NCI-H187 (cell line): ENCODE measurements around the gene FEN1.

Experiments
- DNase-seq, 2 experiments: peaks; one replicate each; lab custom pipeline; 2025; lab: John Stamatoyannopoulos, UW

The FEN1 gene

GRCh38 chr11:61795459-61795858, 2.7 kb downstream of the FEN1 start:
- no peak for DNase-seq

DNA sequence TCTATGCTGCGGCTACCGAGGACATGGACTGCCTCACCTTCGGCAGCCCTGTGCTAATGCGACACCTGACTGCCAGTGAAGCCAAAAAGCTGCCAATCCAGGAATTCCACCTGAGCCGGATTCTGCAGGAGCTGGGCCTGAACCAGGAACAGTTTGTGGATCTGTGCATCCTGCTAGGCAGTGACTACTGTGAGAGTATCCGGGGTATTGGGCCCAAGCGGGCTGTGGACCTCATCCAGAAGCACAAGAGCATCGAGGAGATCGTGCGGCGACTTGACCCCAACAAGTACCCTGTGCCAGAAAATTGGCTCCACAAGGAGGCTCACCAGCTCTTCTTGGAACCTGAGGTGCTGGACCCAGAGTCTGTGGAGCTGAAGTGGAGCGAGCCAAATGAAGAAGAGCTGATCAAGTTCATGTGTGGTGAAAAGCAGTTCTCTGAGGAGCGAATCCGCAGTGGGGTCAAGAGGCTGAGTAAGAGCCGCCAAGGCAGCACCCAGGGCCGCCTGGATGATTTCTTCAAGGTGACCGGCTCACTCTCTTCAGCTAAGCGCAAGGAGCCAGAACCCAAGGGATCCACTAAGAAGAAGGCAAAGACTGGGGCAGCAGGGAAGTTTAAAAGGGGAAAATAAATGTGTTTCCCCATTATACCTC, 3.3 kb downstream of the FEN1 start:
- DNase-seq, result no peak

- DNase-seq, result peak; percentile 25 to 27
These were observed 4.7 kb downstream of the FEN1 start for GRCh38 chr11:61797263-61797944.

- no peak for DNase-seq
These were observed 7.1 kb downstream of the FEN1 start for GRCh38 chr11:61799665-61800284.

- DNase-seq, result no peak
These were observed 7.9 kb downstream of the FEN1 start for GRCh38 chr11:61800331-61801281.

GRCh38 chr11:61802605-61803004, 9.9 kb downstream of the FEN1 start:
- no peak for DNase-seq

- DNase-seq, result no peak
These were observed 11.4 kb downstream of the FEN1 start for GRCh38 chr11:61803889-61804647.

DNA sequence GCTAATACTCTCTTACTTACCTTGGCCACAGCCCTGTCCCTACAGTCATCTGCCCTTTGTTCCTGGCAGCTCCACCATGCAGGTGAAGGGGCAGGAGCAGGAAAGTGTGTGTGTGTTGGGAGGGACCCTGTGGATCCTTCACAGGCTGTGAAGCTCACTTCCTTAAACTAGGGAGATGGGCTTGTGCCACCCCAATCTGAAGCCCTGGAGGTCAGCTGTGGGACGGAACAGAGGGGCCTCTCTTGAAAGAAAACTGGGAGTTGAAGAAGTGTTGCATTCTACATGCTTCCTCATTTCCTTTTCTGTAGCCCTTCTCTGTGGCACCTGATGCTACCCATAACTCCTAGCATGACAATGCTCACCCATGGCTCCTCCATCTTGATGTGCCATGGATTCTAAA, 12.4 kb downstream of the FEN1 start:
- DNase-seq, result no peak

GRCh38 chr11:61806785-61807184, 14.1 kb downstream of the FEN1 start:
- DNase-seq, result no peak

GRCh38 chr11:61810671-61811175, 18.0 kb downstream of the FEN1 start:
- DNase-seq, result no peak

GRCh38 chr11:61811831-61812230, 19.1 kb downstream of the FEN1 start:
- DNase-seq, result no peak

- no peak for DNase-seq
These were observed 20.2 kb downstream of the FEN1 start for GRCh38 chr11:61812736-61813411.

DNA sequence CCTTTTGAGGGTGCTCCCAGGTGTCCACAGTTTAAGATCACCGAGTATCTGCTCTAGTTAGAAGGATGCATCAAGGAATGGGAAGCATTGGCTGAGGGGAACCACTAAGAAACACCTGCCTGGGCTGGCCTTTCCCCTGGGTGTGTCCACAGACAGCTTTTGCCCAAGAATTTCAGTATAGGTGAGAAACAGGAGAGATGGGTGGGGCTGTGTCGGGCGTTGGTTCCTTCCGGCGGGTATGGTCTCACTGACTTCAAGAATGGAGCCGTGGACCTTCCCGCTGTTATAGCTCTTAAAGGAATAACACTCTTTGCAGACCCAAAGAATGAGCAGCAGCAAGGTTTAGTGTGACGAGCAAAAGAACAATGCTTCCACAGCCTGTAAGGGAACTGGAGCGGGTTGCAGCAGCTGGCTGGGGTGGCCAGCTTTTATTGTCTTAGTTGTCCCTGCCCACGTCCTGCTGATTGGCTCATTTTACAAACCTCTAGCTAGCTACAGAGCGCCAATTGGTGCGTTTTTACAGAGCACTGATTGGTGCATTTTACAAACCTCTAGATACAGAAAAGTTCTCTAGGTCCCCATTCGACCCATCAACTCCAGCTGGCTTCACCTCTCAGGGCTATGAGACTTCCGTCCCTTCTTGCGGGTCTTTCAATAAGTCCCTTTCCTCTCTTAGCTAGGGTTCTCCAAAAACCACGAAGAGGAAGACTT, 21.7 kb downstream of the FEN1 start:
- DNase-seq, result no peak

- DNase-seq, result peak; percentile 56 to 58
These were observed 22.5 kb downstream of the FEN1 start for GRCh38 chr11:61814958-61815789.

DNA sequence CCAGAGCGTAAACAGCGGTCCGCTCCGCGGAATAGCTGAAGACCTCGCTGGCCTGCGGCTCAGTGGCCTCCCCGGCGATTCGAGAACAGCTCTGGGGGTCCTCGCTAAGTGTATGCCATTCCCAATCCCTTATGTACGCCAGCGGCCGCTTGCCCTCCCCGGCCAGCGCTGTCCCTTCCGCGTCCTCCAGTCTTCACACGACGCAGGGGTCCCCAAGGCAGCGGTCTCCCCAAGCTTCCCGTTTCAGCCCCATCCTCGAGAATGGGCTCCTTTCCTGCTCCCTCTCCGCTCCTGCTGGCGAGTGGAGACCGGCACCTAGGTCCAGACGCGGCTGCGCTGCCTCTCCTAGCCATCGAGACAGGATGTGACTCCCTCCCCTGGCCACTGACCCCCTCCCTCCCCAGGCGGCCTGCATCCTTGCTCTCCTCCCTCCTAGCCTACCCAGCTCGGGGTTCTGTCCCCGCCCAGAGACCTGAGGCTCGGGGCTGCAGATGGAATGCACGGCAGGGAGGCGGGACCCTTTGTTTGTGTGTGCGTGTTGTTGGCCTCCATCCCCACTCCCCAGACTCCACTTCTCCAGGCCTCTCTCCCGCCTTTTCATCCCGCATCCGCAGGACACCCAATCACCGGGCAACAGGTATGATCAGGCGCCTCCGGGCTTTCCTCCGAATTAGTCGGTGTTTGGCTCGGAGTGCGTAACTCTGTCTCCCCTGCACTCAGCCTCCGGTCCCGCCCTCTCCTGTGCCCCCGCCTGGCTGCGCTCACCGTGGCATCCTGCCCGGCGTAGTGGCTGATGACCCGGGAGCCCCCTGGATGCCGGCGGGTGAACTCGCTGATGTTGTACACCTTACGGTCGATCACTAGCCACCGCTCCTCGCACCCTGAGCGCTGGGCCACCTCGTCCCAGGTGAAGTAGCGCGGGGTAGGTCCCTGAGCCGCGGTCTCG, 23.4 kb downstream of the FEN1 start:
- DNase-seq, result peak in 1 of 2 experiments; percentile 40

DNA sequence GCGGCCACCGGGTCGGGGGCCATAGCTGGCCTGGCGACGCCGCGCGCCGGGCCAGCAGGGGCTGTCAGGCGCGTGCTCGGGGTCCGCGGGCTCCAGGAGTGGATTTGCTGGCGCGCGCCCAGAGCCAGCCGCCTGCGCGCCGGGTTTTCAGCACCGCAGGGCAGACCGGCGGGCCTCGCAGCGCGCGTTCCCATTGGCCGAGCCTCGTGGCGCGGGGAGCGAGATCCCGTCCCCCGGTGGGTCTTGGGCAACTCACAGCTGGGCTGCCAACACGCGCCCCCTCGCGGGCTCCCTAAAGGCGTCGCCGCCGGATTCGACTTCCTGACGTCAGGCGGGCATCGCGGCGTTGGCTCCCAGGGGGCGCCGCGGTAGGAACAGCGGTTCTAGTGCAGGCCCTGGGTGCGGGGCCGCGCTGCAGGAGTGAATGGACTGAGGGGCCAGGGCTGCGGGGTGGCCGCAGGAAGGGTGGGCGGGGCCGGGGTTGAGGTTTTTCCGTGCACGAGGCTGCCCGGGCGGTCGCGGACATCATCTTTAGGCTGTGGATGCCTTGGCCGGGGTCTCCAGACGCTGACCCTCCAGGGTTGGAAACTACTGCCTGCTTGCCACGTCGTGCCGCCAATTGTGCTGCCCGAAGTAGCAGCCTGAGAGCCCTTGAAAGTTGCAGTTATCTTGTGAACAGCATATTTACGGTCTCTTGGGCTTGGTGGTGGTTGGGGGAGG, 24.2 kb downstream of the FEN1 start, which contains the start of gene FADS1:
TSS of gene FADS1 (minus strand) at position 268 of the 720 bp plus-strand sequence. CDS start at position 194, 74 bp downstream.
- peak; percentile 62 to 93 for DNase-seq
